IMR-90 (cell line): Measurements from ENCODE around the gene DCTN5. TPM values are rescaled to one million over a fixed set of nuclear protein-coding genes. Genes with fewer than 3 reads are reported as not detected.

ENCODE experiments used
- ATAC-seq: fragments of 200-7000 bp; cut with Tn5 transposase; 2 replicates; pipeline ENCODE4 v1.9.1; 2020; ENCODE audit warnings: low read depth, mild to moderate bottlenecking, moderate library complexity
- BruUV-seq: library from RNA; stranded (reverse); fragments of 400-500 nt; replicated peaks from 2 replicates; lab custom pipeline; 2021; lab: Mats Ljungman, UMichigan
- CTCF ChIA-PET: fragments of 300-600 bp; formaldehyde crosslinking; extraction: SDS; loops from one replicate; lab custom pipeline; 2021; ENCODE audit warnings: antibody characterized with exemption; lab: Yijun Ruan, JAX
- POLR2A ChIA-PET: fragments of 300-600 bp; sonication (Branson Sonifier 250); formaldehyde crosslinking; loops from one replicate; lab custom pipeline; 2022; ENCODE audit warnings: antibody characterized with exemption; ENCODE audit not compliant: unreplicated experiment; lab: Charles Lee
- DNase-seq: peaks from one replicate; pipeline ENCODE4 v3.0.0; 2013
- H2AFZ ChIP-seq: replicated peaks from 2 replicates; pipeline ENCODE3; 2013; ENCODE audit warnings: low read length, mild to moderate bottlenecking; ENCODE audit not compliant: poor library complexity
- H2AK5ac ChIP-seq: 2 replicates; pipeline ENCODE4 v1.6.1; 2013; ENCODE audit warnings: low read depth, low read length, inconsistent platforms
- H2AK9ac ChIP-seq: replicated peaks from 2 replicates; pipeline ENCODE3; 2013; ENCODE audit warnings: mild to moderate bottlenecking, low read depth, low read length, moderate library complexity; ENCODE audit not compliant: poor library complexity
- H2BK120ac ChIP-seq: 2 replicates; pipeline ENCODE4 v1.6.1; 2013; ENCODE audit warnings: low read depth, low read length, inconsistent platforms
- H2BK15ac ChIP-seq: 3 replicates; pipeline ENCODE4 v1.6.1; 2013; ENCODE audit warnings: low read depth, low read length, inconsistent platforms
- H2BK20ac ChIP-seq: 2 replicates; pipeline ENCODE4 v1.6.1; 2013; ENCODE audit warnings: low read depth, mild to moderate bottlenecking, inconsistent platforms, low read length, moderate library complexity
- H2BK5ac ChIP-seq: 2 replicates; pipeline ENCODE4 v1.6.1; 2013; ENCODE audit warnings: mild to moderate bottlenecking, low read depth, low read length, inconsistent platforms; ENCODE audit not compliant: poor library complexity, severe bottlenecking
- H3K14ac ChIP-seq: replicated peaks from 2 replicates; pipeline ENCODE4 v1.6.1; 2013; ENCODE audit warnings: low read depth, low read length, inconsistent platforms
- H3K18ac ChIP-seq: 2 replicates; pipeline ENCODE4 v1.6.1; 2013; ENCODE audit warnings: low read depth, low read length, control low read depth
- H3K23ac ChIP-seq: 2 replicates; pipeline ENCODE4 v1.6.1; 2013; ENCODE audit warnings: low read depth, low read length, inconsistent platforms
- H3K27ac ChIP-seq: 2 replicates; pipeline ENCODE4 v1.5.1; 2013; ENCODE audit warnings: mild to moderate bottlenecking, control low read depth, low read length; ENCODE audit not compliant: insufficient read depth
- H3K27me3 ChIP-seq: 2 replicates; pipeline ENCODE4 v1.6.1; 2013; ENCODE audit warnings: low read length; ENCODE audit not compliant: control insufficient read depth, insufficient read depth
- H3K36me3 ChIP-seq: 2 replicates; pipeline ENCODE4 v1.6.1; 2013; ENCODE audit warnings: low read length, mixed read lengths; ENCODE audit not compliant: control insufficient read depth, insufficient read depth
- H3K4ac ChIP-seq: 2 replicates; pipeline ENCODE4 v1.6.1; 2013; ENCODE audit warnings: low read depth, low read length, inconsistent platforms
- H3K4me1 ChIP-seq: 2 replicates; pipeline ENCODE4 v1.6.1; 2013; ENCODE audit warnings: low read length, mixed read lengths; ENCODE audit not compliant: control insufficient read depth, insufficient read depth
- H3K4me2 ChIP-seq: 2 replicates; pipeline ENCODE4 v1.6.1; 2013; ENCODE audit warnings: low read depth, mild to moderate bottlenecking, control low read depth, low read length, moderate library complexity
- H3K4me3 ChIP-seq: 2 replicates; pipeline ENCODE4 v1.5.1; 2013; ENCODE audit warnings: low read depth, mild to moderate bottlenecking, control low read depth, low read length, moderate library complexity; ENCODE audit not compliant: insufficient read depth
- H3K56ac ChIP-seq: 2 replicates; pipeline ENCODE4 v1.6.1; 2013; ENCODE audit warnings: low read length, inconsistent platforms; ENCODE audit not compliant: insufficient read depth; ENCODE audit errors: extremely low read depth
- H3K79me1 ChIP-seq, 2 experiments: 2 replicates each; pipeline ENCODE4 v1.6.1; 2013; ENCODE audit warnings: low read length in 2 of 2, inconsistent platforms in 1 of 2, low read depth in 1 of 2
- H3K9ac ChIP-seq: 2 replicates; pipeline ENCODE4 v1.6.1; 2013; ENCODE audit warnings: low read depth, low read length, control low read depth
- H3K9me1 ChIP-seq: 2 replicates; pipeline ENCODE4 v1.6.1; 2013; ENCODE audit warnings: low read length, inconsistent platforms; ENCODE audit not compliant: insufficient read depth
- H3K9me3 ChIP-seq: 2 replicates; pipeline ENCODE4 v1.6.1; 2013; ENCODE audit warnings: low read length; ENCODE audit not compliant: control insufficient read depth, insufficient read depth
- H4K20me1 ChIP-seq: 2 replicates; pipeline ENCODE4 v1.6.1; 2013; ENCODE audit warnings: low read length, inconsistent platforms; ENCODE audit not compliant: insufficient read depth
- H4K5ac ChIP-seq: 2 replicates; pipeline ENCODE4 v1.6.1; 2013; ENCODE audit warnings: mild to moderate bottlenecking, low read depth, low read length, control low read depth
- H4K8ac ChIP-seq, 2 experiments: 2 replicates each; pipeline ENCODE4 v1.6.1; 2013; ENCODE audit warnings: low read depth in 2 of 2, low read length in 2 of 2, control low read depth in 1 of 2, inconsistent platforms in 1 of 2
- H4K91ac ChIP-seq: 2 replicates; pipeline ENCODE4 v1.6.1; 2013; ENCODE audit warnings: low read depth, low read length, inconsistent platforms; ENCODE audit not compliant: insufficient read depth
- BHLHE40 ChIP-seq: fragments of 150-350 bp; IDR thresholded peaks from 2 replicates; pipeline ENCODE4 v1.6.1; 2016; ENCODE audit warnings: mild to moderate bottlenecking, low read depth, low read length
- CEBPB ChIP-seq: IDR thresholded peaks from 2 replicates; pipeline ENCODE4 v1.6.1; 2012; ENCODE audit warnings: low read depth, low read length, improper control_type of control experiment
- CHD1 ChIP-seq: IDR thresholded peaks from 2 replicates; pipeline ENCODE4 v1.6.1; 2012; ENCODE audit warnings: low read depth, low read length, improper control_type of control experiment
- MAFK ChIP-seq: IDR thresholded peaks from 2 replicates; pipeline ENCODE4 v1.6.1; 2012; ENCODE audit warnings: low read depth, low read length, improper control_type of control experiment
- NFE2L2 ChIP-seq: fragments of 150-350 bp; IDR thresholded peaks from 2 replicates; pipeline ENCODE4 v1.6.1; 2016; ENCODE audit warnings: low read depth, mild to moderate bottlenecking, low read length
- POLR2A ChIP-seq: IDR thresholded peaks from 2 replicates; pipeline ENCODE4 v1.6.1; 2012; ENCODE audit warnings: mild to moderate bottlenecking, low read depth, low read length
- RAD21 ChIP-seq: IDR thresholded peaks from 2 replicates; pipeline ENCODE4 v1.6.1; 2012; ENCODE audit warnings: low read length, improper control_type of control experiment
- RFX5 ChIP-seq: IDR thresholded peaks from 2 replicates; pipeline ENCODE4 v1.8.0; 2012; ENCODE audit warnings: low read depth, mild to moderate bottlenecking, low read length, moderate library complexity
- SMC3 ChIP-seq: fragments of 150-350 bp; IDR thresholded peaks from 2 replicates; pipeline ENCODE4 v1.6.1; 2016; ENCODE audit warnings: low read depth, mild to moderate bottlenecking, antibody characterized with exemption, low read length, moderate library complexity
- USF2 ChIP-seq: fragments of 150-350 bp; IDR thresholded peaks from 2 replicates; pipeline ENCODE4 v1.6.1; 2017; ENCODE audit warnings: mild to moderate bottlenecking, antibody characterized with exemption, low read length, low read depth
- WGBS, 2 experiments: methylation state at CpG; one replicate each; pipeline versions ENCODE4 v1.1.5 to v1.1.7; 2013; ENCODE audit warnings: missing lambda C conversion rate in 2 of 2; ENCODE audit not compliant: insufficient read length in 1 of 2; ENCODE audit errors: extremely low coverage in 2 of 2; 5-methylcytosine and 5-hydroxymethylcytosine counted together
- dilution Hi-C: fragments of 300-500 bp; cut with HindIII; formaldehyde crosslinking; loops from one replicate; pipeline ENCODE4 v1.14.3; 2018; ENCODE audit warnings: low sequenced_read_pairs; ENCODE audit not compliant: unreplicated experiment
- in situ Hi-C: fragments of 300-500 bp; cut with MboI; formaldehyde crosslinking; loops from 3 replicates; pipeline ENCODE4 v1.14.3; 2019; ENCODE audit warnings: low sequenced_read_pairs, inconsistent platforms, mixed read lengths
- intact Hi-C: fragments of 100-400 bp; cut with micrococcal nuclease; formaldehyde crosslinking; loops from 2 replicates; pipeline ENCODE4 v1.10.0; 2022
- polyA plus RNA-seq, 3 experiments: library from polyadenylated mRNA; depleted of rRNA; stranded (reverse); fragments of >200 nt; gene quantifications; 2 replicates each; pipeline ENCODE4 v1.2.3, GENCODE V29; 2012; ENCODE audit warnings: low replicate concordance in 1 of 3
- total RNA-seq: library from RNA; depleted of rRNA; stranded (reverse); fragments of >200 nt; gene quantifications from 2 replicates; pipeline ENCODE4 v1.2.3, GENCODE V29; 2012

Gene DCTN5
- total and polyA plus RNA-seq, 2 of the 4 experiments (the other 2 are of a cell fraction), result 49.6 to 111 TPM

- Histone ChIP-seq H3K56ac (no peak overlapping the region), H2BK120ac (no peak overlapping the region), H3K27ac (no peak overlapping the region), H2BK5ac (no peak overlapping the region), H3K23ac (no peak overlapping the region), H3K9me1 (no peaks in the 10 kb centered on the region), H3K27me3 (peaks cover 18% of the 10 kb centered on the region), H3K4ac (no peak overlapping the region), H3K4me2 (no peak overlapping the region), H3K36me3 (no peaks in the 10 kb centered on the region), H3K4me3 (no peak overlapping the region), H2AK5ac (no peak overlapping the region), H4K8ac (no peak overlapping the region), H2BK20ac (no peak overlapping the region), H3K9me3 (peaks cover 9% of the 10 kb centered on the region), H2AK9ac (no peak overlapping the region), H4K5ac (no peak overlapping the region), H4K20me1 (no peaks in the 10 kb centered on the region), H4K91ac (no peak overlapping the region), H3K14ac (no peak overlapping the region), H3K9ac (no peak overlapping the region), H2AFZ (no peak overlapping the region), H3K18ac (no peak overlapping the region), H3K4me1 (no peaks in the 10 kb centered on the region), H2BK15ac (no peak overlapping the region), H3K79me1 (no peaks in the 10 kb centered on the region)
- dilution Hi-C loops (no loop called here), intact Hi-C loops (no loop called here), in situ Hi-C loops (no loop called here)
- no TSS peak for BruUV-seq
- ChIA-PET POLR2A (no interaction called here), CTCF (no interaction called here)
- TF ChIP-seq SMC3, result no peak
- no peak for TF ChIP-seq MAFK
- TF ChIP-seq RFX5, result no peak
- no peak for TF ChIP-seq RAD21
- TF ChIP-seq CEBPB, result no peak
- no peak for TF ChIP-seq BHLHE40
- TF ChIP-seq POLR2A, result no peak
- TF ChIP-seq NFE2L2, result no peak
- no peak for TF ChIP-seq USF2
- no peak for TF ChIP-seq CHD1
- no CpG with 5 or more reads among the region's 4 CpGs for whole genome bisulfite sequencing, 2 experiments
- ATAC-seq (no peak), DNase-seq (no peak)
Measured at GRCh38 chr16:23711785-23712184, 70.5 kb downstream of the DCTN5 start.
